ENCODE results near the gene MBTPS1. TPM values are rescaled to one million over a fixed set of nuclear protein-coding genes. Genes with fewer than 3 reads are reported as not detected.

MBTPS1 gene
- total and polyA plus RNA-seq, 2 experiments from 2014 or later: 18.1 to 49.3 TPM

DNA sequence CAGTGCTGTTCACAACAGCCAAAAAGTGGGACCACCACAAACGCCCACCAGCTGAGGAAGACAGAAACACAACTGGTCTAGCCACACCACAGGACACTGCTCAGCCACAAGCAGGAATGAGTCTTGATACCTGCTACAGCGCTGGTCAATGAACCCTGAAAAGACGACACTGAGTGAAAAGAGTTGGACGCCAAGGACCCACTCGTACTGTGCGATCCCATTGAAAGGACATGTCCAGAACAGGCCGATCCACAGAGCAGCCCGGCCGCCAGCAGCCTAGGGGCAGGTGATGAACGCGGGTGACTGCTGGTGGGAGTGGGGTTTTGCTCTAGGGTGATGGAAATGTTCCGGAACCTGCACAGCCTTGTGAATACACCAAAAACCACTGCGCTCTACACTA is 63.5 kb downstream of the MBTPS1 start:
- Histone ChIP-seq H3K27ac (ENCODE audit: low read depth) (no peak overlapping the region), H3K9me2 (ENCODE audit: insufficient read depth) (no peaks in the 10 kb centered on the region), H3K36me3 (ENCODE audit: insufficient read depth) (no peaks in the 10 kb centered on the region), H3K4me1 (ENCODE audit: insufficient read depth) (no peaks in the 10 kb centered on the region), H3F3A (replicated peaks; ENCODE audit: low read depth) (no peaks in the 10 kb centered on the region), H3K79me2 (replicated peaks; ENCODE audit: insufficient read depth) (no peaks in the 10 kb centered on the region), H3K4me3 (no peak overlapping the region), H4K20me1 (replicated peaks; ENCODE audit: insufficient read depth) (no peaks in the 10 kb centered on the region), H3K27me3 (ENCODE audit: insufficient read depth) (no peaks in the 10 kb centered on the region), H3K4me2 (no peak overlapping the region), H2AFZ (no peak overlapping the region)
- Mint-ChIP-seq H3K36me3 (ENCODE audit: low read depth) (peaks cover 56% of the 10 kb centered on the region), H3K4me1 (no peaks in the 10 kb centered on the region), H3K9me3 (no peaks in the 10 kb centered on the region; the same call in 2 of the 3 replicates), H3K4me3 (no peak overlapping the region), H3K27ac (no peak overlapping the region), H3K27me3 (ENCODE audit: insufficient read depth, low read depth, poor library complexity) (peaks cover 15% of the 10 kb centered on the region)
- ATAC-seq: no peak
- no peak for TF ChIP-seq CREB1 (CRISPR knock-in tag; IDR thresholded peaks at IDR 0.05; ENCODE audit: low read depth)
- no peak for TF ChIP-seq ZNF114 (CRISPR knock-in tag; IDR thresholded peaks at IDR 0.05)
- TF ChIP-seq, protein P1, sequence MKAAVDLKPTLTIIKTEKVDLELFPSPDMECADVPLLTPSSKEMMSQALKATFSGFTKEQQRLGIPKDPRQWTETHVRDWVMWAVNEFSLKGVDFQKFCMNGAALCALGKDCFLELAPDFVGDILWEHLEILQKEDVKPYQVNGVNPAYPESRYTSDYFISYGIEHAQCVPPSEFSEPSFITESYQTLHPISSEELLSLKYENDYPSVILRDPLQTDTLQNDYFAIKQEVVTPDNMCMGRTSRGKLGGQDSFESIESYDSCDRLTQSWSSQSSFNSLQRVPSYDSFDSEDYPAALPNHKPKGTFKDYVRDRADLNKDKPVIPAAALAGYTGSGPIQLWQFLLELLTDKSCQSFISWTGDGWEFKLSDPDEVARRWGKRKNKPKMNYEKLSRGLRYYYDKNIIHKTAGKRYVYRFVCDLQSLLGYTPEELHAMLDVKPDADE (IDR thresholded peaks at IDR 0.05): no peak
- TF ChIP-seq JUNB (IDR thresholded peaks at IDR 0.05; ENCODE audit: unreplicated experiment): no peak
- TF ChIP-seq REST (IDR thresholded peaks at IDR 0.05; ENCODE audit: unreplicated experiment): no peak
- no peak for TF ChIP-seq ZNF331 (CRISPR knock-in tag; IDR thresholded peaks at IDR 0.05; ENCODE audit: low read depth)
- TF ChIP-seq STAT1 (IDR thresholded peaks at IDR 0.05; ENCODE audit: unreplicated experiment): no peak
- DNase-seq (ENCODE audit: low spot score): no peak

DNA sequence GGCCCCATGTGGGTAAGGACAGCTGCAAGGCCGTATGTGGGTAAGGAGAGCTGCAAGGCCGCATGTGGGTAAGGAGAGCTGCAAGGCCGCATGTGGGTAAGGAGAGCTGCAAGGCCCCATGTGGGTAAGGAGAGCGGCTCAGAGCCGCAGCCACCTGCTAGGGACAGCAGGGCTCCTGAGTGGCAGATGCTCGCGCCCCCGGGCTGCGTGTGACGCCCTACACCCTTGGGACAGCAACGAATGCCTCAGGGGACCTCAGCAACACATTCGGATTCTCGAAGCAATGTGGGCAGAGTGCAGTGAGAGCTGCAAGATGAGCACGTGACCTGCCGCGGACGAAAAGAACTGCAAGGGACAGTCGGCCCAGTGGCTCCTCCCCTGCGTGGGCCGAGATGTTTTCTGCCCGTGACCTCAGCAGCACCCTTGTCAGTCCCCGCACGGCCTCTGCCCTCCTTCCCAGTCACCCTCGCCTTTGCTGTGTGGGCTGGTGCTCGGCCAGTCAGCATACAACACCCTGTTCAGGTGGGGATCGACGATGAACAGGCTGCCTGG is 64.6 kb downstream of the MBTPS1 start:
- no peaks in the 10 kb centered on the region for H3K27me3 ChIP-seq (ENCODE audit: insufficient read depth)
- no peak overlapping the region for H3K4me3 ChIP-seq
- no peaks in the 10 kb centered on the region for H4K20me1 ChIP-seq (replicated peaks; ENCODE audit: insufficient read depth)
- no peaks in the 10 kb centered on the region for H3F3A ChIP-seq (replicated peaks; ENCODE audit: low read depth)
- H2AFZ ChIP-seq: no peak overlapping the region
- no peaks in the 10 kb centered on the region for H3K36me3 ChIP-seq (ENCODE audit: insufficient read depth)
- Mint-ChIP-seq H3K27me3 (ENCODE audit: insufficient read depth, low read depth, poor library complexity) (peaks cover 16% of the 10 kb centered on the region), H3K4me3 (no peak overlapping the region), H3K4me1 (no peaks in the 10 kb centered on the region), H3K9me3 (no peaks in the 10 kb centered on the region; the same call in 1 of the 3 replicates), H3K27ac (no peak overlapping the region), H3K36me3 (ENCODE audit: low read depth) (peaks cover 46% of the 10 kb centered on the region)
- no peak overlapping the region for H3K27ac ChIP-seq (ENCODE audit: low read depth)
- no peaks in the 10 kb centered on the region for H3K79me2 ChIP-seq (replicated peaks; ENCODE audit: insufficient read depth)
- no peak overlapping the region for H3K4me2 ChIP-seq
- DNase-seq (ENCODE audit: low spot score) (no peak), ATAC-seq (no peak)
- no peaks in the 10 kb centered on the region for H3K4me1 ChIP-seq (ENCODE audit: insufficient read depth)
- H3K9me2 ChIP-seq (ENCODE audit: insufficient read depth): no peaks in the 10 kb centered on the region
- TF ChIP-seq, protein P2, sequence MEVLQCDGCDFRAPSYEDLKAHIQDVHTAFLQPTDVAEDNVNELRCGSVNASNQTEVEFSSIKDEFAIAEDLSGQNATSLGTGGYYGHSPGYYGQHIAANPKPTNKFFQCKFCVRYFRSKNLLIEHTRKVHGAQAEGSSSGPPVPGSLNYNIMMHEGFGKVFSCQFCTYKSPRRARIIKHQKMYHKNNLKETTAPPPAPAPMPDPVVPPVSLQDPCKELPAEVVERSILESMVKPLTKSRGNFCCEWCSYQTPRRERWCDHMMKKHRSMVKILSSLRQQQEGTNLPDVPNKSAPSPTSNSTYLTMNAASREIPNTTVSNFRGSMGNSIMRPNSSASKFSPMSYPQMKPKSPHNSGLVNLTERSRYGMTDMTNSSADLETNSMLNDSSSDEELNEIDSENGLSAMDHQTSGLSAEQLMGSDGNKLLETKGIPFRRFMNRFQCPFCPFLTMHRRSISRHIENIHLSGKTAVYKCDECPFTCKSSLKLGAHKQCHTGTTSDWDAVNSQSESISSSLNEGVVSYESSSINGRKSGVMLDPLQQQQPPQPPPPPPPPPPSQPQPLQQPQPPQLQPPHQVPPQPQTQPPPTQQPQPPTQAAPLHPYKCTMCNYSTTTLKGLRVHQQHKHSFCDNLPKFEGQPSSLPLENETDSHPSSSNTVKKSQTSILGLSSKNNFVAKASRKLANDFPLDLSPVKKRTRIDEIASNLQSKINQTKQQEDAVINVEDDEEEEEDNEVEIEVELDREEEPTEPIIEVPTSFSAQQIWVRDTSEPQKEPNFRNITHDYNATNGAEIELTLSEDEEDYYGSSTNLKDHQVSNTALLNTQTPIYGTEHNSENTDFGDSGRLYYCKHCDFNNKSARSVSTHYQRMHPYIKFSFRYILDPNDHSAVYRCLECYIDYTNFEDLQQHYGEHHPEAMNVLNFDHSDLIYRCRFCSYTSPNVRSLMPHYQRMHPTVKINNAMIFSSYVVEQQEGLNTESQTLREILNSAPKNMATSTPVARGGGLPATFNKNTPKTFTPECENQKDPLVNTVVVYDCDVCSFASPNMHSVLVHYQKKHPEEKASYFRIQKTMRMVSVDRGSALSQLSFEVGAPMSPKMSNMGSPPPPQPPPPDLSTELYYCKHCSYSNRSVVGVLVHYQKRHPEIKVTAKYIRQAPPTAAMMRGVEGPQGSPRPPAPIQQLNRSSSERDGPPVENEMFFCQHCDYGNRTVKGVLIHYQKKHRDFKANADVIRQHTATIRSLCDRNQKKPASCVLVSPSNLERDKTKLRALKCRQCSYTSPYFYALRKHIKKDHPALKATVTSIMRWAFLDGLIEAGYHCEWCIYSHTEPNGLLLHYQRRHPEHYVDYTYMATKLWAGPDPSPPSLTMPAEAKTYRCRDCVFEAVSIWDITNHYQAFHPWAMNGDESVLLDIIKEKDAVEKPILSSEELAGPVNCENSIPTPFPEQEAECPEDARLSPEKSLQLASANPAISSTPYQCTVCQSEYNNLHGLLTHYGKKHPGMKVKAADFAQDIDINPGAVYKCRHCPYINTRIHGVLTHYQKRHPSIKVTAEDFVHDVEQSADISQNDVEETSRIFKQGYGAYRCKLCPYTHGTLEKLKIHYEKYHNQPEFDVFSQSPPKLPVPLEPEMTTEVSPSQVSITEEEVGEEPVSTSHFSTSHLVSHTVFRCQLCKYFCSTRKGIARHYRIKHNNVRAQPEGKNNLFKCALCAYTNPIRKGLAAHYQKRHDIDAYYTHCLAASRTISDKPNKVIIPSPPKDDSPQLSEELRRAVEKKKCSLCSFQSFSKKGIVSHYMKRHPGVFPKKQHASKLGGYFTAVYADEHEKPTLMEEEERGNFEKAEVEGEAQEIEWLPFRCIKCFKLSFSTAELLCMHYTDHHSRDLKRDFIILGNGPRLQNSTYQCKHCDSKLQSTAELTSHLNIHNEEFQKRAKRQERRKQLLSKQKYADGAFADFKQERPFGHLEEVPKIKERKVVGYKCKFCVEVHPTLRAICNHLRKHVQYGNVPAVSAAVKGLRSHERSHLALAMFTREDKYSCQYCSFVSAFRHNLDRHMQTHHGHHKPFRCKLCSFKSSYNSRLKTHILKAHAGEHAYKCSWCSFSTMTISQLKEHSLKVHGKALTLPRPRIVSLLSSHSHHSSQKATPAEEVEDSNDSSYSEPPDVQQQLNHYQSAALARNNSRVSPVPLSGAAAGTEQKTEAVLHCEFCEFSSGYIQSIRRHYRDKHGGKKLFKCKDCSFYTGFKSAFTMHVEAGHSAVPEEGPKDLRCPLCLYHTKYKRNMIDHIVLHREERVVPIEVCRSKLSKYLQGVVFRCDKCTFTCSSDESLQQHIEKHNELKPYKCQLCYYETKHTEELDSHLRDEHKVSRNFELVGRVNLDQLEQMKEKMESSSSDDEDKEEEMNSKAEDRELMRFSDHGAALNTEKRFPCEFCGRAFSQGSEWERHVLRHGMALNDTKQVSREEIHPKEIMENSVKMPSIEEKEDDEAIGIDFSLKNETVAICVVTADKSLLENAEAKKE (CRISPR knock-in tag; IDR thresholded peaks at IDR 0.05): no peak
- TF ChIP-seq EZH2phosphoT487 (IDR thresholded peaks at IDR 0.05; ENCODE audit: unreplicated experiment) (no peak), EZH2 (IDR thresholded peaks at IDR 0.05; ENCODE audit: low read depth, unreplicated experiment) (no peak), NANOG (IDR thresholded peaks at IDR 0.05; ENCODE audit: borderline replicate concordance) (no peak), JUNB (IDR thresholded peaks at IDR 0.05; ENCODE audit: unreplicated experiment) (no peak), STAT1 (IDR thresholded peaks at IDR 0.05; ENCODE audit: unreplicated experiment) (no peak), POLR2AphosphoS5 (IDR thresholded peaks at IDR 0.05; ENCODE audit: low read depth) (no peak)

All from GM23338 (cell line).